Measurements from ENCODE around the gene SUGP2.

GRCh38 chr19:19054939-19055440 lies 21.7 kb upstream of the SUGP2 start:
- no peak for TF ChIP-seq POLR2AphosphoS5 (IDR thresholded peaks at IDR 0.05)
- no peak for TF ChIP-seq POLR2A (IDR thresholded peaks at IDR 0.05)
- TF ChIP-seq, protein P1, sequence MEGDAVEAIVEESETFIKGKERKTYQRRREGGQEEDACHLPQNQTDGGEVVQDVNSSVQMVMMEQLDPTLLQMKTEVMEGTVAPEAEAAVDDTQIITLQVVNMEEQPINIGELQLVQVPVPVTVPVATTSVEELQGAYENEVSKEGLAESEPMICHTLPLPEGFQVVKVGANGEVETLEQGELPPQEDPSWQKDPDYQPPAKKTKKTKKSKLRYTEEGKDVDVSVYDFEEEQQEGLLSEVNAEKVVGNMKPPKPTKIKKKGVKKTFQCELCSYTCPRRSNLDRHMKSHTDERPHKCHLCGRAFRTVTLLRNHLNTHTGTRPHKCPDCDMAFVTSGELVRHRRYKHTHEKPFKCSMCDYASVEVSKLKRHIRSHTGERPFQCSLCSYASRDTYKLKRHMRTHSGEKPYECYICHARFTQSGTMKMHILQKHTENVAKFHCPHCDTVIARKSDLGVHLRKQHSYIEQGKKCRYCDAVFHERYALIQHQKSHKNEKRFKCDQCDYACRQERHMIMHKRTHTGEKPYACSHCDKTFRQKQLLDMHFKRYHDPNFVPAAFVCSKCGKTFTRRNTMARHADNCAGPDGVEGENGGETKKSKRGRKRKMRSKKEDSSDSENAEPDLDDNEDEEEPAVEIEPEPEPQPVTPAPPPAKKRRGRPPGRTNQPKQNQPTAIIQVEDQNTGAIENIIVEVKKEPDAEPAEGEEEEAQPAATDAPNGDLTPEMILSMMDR (IDR thresholded peaks at IDR 0.05) = no peak
